ENCODE measurements around the gene USB1. TPM values are rescaled to one million over a fixed set of nuclear protein-coding genes. Genes with fewer than 3 reads are reported as not detected.

The USB1 gene
- total and polyA plus RNA-seq, 2 donors (not counting 1 experiment from before 2014, with no cell fraction given), result 18.8 to 32.7 TPM

DNA sequence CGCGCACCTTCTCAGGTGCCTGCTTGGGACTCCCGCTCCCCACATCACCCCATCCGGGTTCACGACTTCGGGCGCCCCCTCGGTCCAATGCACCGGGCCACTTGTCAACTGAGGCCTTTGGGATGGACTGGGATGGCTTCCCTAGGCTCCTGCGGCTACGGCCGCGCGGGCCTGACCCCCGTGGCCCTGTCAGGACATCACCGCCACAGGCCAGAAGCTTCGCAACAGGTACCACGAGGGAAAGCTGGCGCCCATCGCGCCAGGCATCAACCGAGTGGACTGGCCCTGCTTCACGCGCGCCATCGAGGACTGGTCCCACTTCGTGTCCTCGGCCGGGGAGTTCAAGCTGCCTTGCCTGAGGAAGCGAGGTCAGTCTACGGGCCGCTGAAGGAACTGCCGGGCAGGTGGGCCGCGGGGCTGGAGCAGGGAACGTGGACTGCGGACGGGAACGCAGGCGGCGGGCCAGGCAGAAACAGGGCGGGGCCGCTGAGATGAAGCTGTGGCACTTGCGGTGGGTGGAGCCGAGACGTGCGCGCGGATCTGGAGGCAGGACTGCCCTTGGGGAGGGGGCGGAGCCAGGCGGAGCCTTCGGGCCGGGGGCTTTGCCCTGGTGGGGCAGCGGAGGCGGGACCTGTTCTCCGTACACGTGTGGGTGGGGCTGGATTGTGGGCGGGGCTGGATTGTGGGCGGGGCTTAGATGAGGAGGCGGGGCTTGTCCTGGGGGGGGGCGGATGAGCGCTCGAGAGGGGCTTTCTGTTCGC is 16.6 kb upstream of the USB1 start:
- Histone ChIP-seq H4K20me1 (ENCODE audit: control insufficient read depth, extremely low read depth, insufficient read depth, low read length) (no peaks in the 10 kb centered on the region), H3K79me2 (ENCODE audit: control insufficient read depth, insufficient read depth, low read length) (no peaks in the 10 kb centered on the region), H3K9me3 (ENCODE audit: control insufficient read depth, insufficient read depth, low read depth, low read length) (no peaks in the 10 kb centered on the region), H3K4me1 (ENCODE audit: control insufficient read depth, extremely low read depth, insufficient read depth, low read length) (no peaks in the 10 kb centered on the region), H3K4me2 (ENCODE audit: extremely low read depth, insufficient read depth, low read length) (peak overlapping the region; percentile 89), H3K9ac (ENCODE audit: insufficient read depth, low read length) (no peak overlapping the region), H3K36me3 (ENCODE audit: control insufficient read depth, insufficient read depth, low read length) (no peaks in the 10 kb centered on the region), H3K4me3 (replicated peaks in 1 of 4; ENCODE audit: control extremely low read depth in 1 of 4, insufficient read depth in 1 of 4, low read depth in 3 of 4, low read length in 4 of 4) (peak overlapping the region; percentile 19 to 48 (median 28)), H2AFZ (ENCODE audit: low read length) (peak overlapping the region; percentile 58), H3K27ac (ENCODE audit: insufficient read depth, low read length) (no peak overlapping the region), H3K27me3 (ENCODE audit: control insufficient read depth, insufficient read depth, low read length) (peaks cover 9% of the 10 kb centered on the region)
- DNase-seq (ENCODE audit: low read depth in 2 of 2), result peak; percentile 68 to 70
- TF ChIP-seq EZH2 (IDR thresholded peaks at IDR 0.05; ENCODE audit: low read length, missing control alignments), result no peak
- TF ChIP-seq, protein P1, sequence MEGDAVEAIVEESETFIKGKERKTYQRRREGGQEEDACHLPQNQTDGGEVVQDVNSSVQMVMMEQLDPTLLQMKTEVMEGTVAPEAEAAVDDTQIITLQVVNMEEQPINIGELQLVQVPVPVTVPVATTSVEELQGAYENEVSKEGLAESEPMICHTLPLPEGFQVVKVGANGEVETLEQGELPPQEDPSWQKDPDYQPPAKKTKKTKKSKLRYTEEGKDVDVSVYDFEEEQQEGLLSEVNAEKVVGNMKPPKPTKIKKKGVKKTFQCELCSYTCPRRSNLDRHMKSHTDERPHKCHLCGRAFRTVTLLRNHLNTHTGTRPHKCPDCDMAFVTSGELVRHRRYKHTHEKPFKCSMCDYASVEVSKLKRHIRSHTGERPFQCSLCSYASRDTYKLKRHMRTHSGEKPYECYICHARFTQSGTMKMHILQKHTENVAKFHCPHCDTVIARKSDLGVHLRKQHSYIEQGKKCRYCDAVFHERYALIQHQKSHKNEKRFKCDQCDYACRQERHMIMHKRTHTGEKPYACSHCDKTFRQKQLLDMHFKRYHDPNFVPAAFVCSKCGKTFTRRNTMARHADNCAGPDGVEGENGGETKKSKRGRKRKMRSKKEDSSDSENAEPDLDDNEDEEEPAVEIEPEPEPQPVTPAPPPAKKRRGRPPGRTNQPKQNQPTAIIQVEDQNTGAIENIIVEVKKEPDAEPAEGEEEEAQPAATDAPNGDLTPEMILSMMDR (conservative IDR thresholded peaks at IDR 0.05 in 1 of 2, IDR thresholded peaks at IDR 0.05 in 1 of 2; ENCODE audit: low read depth in 1 of 2, low read length in 2 of 2), result no peak

DNA sequence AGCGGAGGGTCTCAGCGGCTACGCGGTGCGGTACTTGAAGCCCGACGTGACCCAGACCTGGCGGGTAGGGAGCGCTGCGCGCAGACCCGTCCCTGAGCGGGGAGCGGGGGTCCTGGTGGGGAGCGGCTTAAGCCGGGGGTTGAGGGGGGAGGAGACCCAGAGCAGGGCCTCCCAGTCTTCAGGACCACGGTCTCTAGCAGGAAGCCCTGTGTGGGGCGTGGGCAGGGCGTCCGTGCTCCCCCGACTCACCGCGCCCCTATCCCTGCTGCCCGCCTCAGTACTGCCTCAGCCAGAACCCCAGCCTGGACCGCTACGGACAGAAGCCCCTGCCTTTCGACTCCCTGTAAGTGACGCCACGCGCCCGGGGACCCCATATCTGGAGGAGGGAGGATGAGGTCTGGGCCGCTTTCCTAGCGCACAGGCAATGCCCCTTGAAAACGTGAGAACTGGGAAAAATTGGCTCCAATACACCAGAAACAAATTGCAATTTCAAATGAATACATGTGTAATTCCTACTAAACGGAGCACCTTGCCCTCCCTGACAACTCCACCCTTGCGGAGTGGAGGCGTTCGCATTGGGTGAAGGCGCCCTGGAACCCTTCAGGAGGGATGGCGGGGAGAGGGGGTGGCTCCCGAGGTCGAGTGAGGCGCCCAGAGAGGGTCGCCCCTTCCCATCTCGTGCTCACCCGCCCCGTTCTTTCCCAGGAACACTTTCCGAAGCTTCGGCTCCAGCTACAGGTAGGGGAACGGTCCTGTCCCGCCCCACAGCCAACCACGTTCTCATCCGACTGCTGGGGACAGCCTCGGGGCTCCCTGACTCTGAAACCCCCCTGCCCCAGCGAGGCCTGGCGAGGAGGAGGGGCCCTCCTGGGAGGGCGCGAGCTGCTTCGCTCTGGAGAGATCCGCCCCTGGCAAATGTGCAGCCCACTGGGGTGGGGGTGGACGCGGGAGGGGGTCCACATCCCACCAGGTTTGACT is 15.7 kb upstream of the USB1 start:
- no peak for DNase-seq (ENCODE audit: low read depth in 2 of 2)
- H3K36me3 ChIP-seq (ENCODE audit: control insufficient read depth, insufficient read depth, low read length), result no peaks in the 10 kb centered on the region
- H3K9ac ChIP-seq (ENCODE audit: insufficient read depth, low read length), result no peak overlapping the region
- peak overlapping the region in 3 of 4 experiments; percentile 19 to 48 (median 25) for H3K4me3 ChIP-seq (replicated peaks in 1 of 4; ENCODE audit: control extremely low read depth in 1 of 4, insufficient read depth in 1 of 4, low read depth in 3 of 4, low read length in 4 of 4)
- no peaks in the 10 kb centered on the region for H3K9me3 ChIP-seq (ENCODE audit: control insufficient read depth, insufficient read depth, low read depth, low read length)
- H3K27me3 ChIP-seq (ENCODE audit: control insufficient read depth, insufficient read depth, low read length), result peaks cover 9% of the 10 kb centered on the region
- H3K79me2 ChIP-seq (ENCODE audit: control insufficient read depth, insufficient read depth, low read length), result no peaks in the 10 kb centered on the region
- TF ChIP-seq, protein P1 (conservative IDR thresholded peaks at IDR 0.05 in 1 of 2, IDR thresholded peaks at IDR 0.05 in 1 of 2; ENCODE audit: low read depth in 1 of 2, low read length in 2 of 2), result no peak
- peak; percentile 84 for TF ChIP-seq EZH2 (IDR thresholded peaks at IDR 0.05; ENCODE audit: low read length, missing control alignments)
- no peaks in the 10 kb centered on the region for H4K20me1 ChIP-seq (ENCODE audit: control insufficient read depth, extremely low read depth, insufficient read depth, low read length)
- no peak overlapping the region for H2AFZ ChIP-seq (ENCODE audit: low read length)
- no peaks in the 10 kb centered on the region for H3K4me1 ChIP-seq (ENCODE audit: control insufficient read depth, extremely low read depth, insufficient read depth, low read length)
- H3K4me2 ChIP-seq (ENCODE audit: extremely low read depth, insufficient read depth, low read length), result peak overlapping the region; percentile 51
- no peak overlapping the region for H3K27ac ChIP-seq (ENCODE audit: insufficient read depth, low read length)

DNA sequence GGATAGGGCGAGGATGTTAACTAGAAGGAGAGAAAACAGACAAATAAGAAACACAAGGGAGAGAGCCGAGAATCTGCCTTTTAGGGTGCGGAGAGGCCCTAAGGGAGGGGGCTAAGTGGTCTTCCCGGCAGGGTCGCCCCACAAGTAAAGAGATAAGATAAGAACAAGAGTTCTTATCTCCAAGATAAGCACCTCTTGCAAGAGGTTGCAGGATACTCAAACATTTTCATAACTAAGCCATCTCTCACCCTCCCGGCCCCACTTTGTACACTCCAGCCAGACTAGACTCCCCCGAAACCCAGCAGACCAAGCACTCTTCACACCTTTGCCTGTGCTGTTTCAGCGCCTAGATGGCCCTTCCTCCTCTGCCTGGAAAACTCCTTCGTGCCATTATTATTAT is 15.0 kb upstream of the USB1 start:
- no peak overlapping the region for H3K27ac ChIP-seq (ENCODE audit: insufficient read depth, low read length)
- no peaks in the 10 kb centered on the region for H3K4me1 ChIP-seq (ENCODE audit: control insufficient read depth, extremely low read depth, insufficient read depth, low read length)
- H3K9ac ChIP-seq (ENCODE audit: insufficient read depth, low read length), result no peak overlapping the region
- no peaks in the 10 kb centered on the region for H4K20me1 ChIP-seq (ENCODE audit: control insufficient read depth, extremely low read depth, insufficient read depth, low read length)
- H3K4me3 ChIP-seq (replicated peaks in 1 of 4; ENCODE audit: control extremely low read depth in 1 of 4, insufficient read depth in 1 of 4, low read depth in 3 of 4, low read length in 4 of 4), result no peak overlapping the region
- no peak for TF ChIP-seq EZH2 (IDR thresholded peaks at IDR 0.05; ENCODE audit: low read length, missing control alignments)
- TF ChIP-seq, protein P1 (conservative IDR thresholded peaks at IDR 0.05 in 1 of 2, IDR thresholded peaks at IDR 0.05 in 1 of 2; ENCODE audit: low read depth in 1 of 2, low read length in 2 of 2), result no peak
- DNase-seq (ENCODE audit: low read depth in 2 of 2), result no peak
- no peaks in the 10 kb centered on the region for H3K9me3 ChIP-seq (ENCODE audit: control insufficient read depth, insufficient read depth, low read depth, low read length)
- no peak overlapping the region for H2AFZ ChIP-seq (ENCODE audit: low read length)
- H3K79me2 ChIP-seq (ENCODE audit: control insufficient read depth, insufficient read depth, low read length), result no peaks in the 10 kb centered on the region
- H3K4me2 ChIP-seq (ENCODE audit: extremely low read depth, insufficient read depth, low read length), result no peak overlapping the region
- H3K36me3 ChIP-seq (ENCODE audit: control insufficient read depth, insufficient read depth, low read length), result no peaks in the 10 kb centered on the region
- H3K27me3 ChIP-seq (ENCODE audit: control insufficient read depth, insufficient read depth, low read length), result peaks cover 9% of the 10 kb centered on the region
